Lung (tissue), 12 donors: ENCODE results near the gene ACCSL. TPM values are rescaled to one million over a fixed set of nuclear protein-coding genes. Genes with fewer than 3 reads are reported as not detected.

Source experiments
- ATAC-seq: fragments of 200-7000 bp; cut with Tn5 transposase; one replicate; pipeline ENCODE4 v1.9.1; 2020; ENCODE audit warnings: moderate number of reproducible peaks; ENCODE audit not compliant: insufficient read depth, low FRiP score
- DNase-seq, 3 donors: peaks; one replicate each; pipeline ENCODE4 v3.0.0-alpha.2; 2013 to 2017
- H3K27ac ChIP-seq, 2 donors: one replicate each; pipeline ENCODE4 v1.5.1; 2013; ENCODE audit warnings: mild to moderate bottlenecking in 2 of 2, moderate library complexity in 2 of 2, control low read depth in 1 of 2, inconsistent platforms in 1 of 2, low read depth in 1 of 2, low read length in 1 of 2
- H3K27me3 ChIP-seq, 3 donors: one replicate each; pipeline ENCODE4 v1.5.1; 2013; ENCODE audit warnings: low read length in 2 of 3; ENCODE audit not compliant: control insufficient read depth in 3 of 3, insufficient read depth in 3 of 3
- H3K36me3 ChIP-seq, 4 donors: one replicate each; pipeline ENCODE4 v1.5.1; 2013; ENCODE audit warnings: low read length in 4 of 4, mild to moderate bottlenecking in 1 of 4, moderate library complexity in 1 of 4; ENCODE audit not compliant: control insufficient read depth in 4 of 4, insufficient read depth in 4 of 4
- H3K4me1 ChIP-seq, 5 donors: one replicate each; pipeline ENCODE4 v1.5.1; 2013; ENCODE audit warnings: low read length in 5 of 5, mild to moderate bottlenecking in 2 of 5, moderate library complexity in 1 of 5; ENCODE audit not compliant: control insufficient read depth in 5 of 5, insufficient read depth in 5 of 5
- H3K4me3 ChIP-seq: one replicate; pipeline ENCODE4 v1.5.1; 2013; ENCODE audit warnings: mild to moderate bottlenecking, control low read depth, moderate library complexity
- H3K9ac ChIP-seq, 2 donors: one replicate each; pipeline ENCODE4 v1.5.1; 2013; ENCODE audit warnings: low read length in 2 of 2, control low read depth in 1 of 2; ENCODE audit not compliant: insufficient read depth in 1 of 2
- H3K9me3 ChIP-seq, 4 donors: one replicate each; pipeline ENCODE4 v1.5.1; 2013; ENCODE audit warnings: low read length in 3 of 4, mild to moderate bottlenecking in 1 of 4, moderate library complexity in 1 of 4; ENCODE audit not compliant: control insufficient read depth in 4 of 4, insufficient read depth in 3 of 4
- CTCF ChIP-seq: IDR thresholded peaks from 2 replicates; pipeline ENCODE4 v1.5.1; 2012; ENCODE audit warnings: mild to moderate bottlenecking; ENCODE audit errors: control extremely low read depth, extremely low read depth
- WGBS, 2 donors: extraction: QIAGEN DNeasy Blood & Tissue Kit; methylation state at CpG; one replicate each; pipeline ENCODE4 v1.1.7; 2013; 5-methylcytosine and 5-hydroxymethylcytosine counted together
- polyA plus RNA-seq, 2 donors: library from polyadenylated mRNA; stranded (reverse); fragments of 200-250 nt; gene quantifications; one replicate each; pipeline ENCODE4 v1.2.1, GENCODE V29; 2013
- total RNA-seq, 2 donors: library from RNA; depleted of rRNA in 1 of 2; stranded (reverse); fragments of >200 nt in 1 of 2; gene quantifications; one replicate each; pipeline ENCODE4 v1.2.1, GENCODE V29; 2014 to 2021
- donor health status: control.
- donor health status: control.
- donor health status: Bipolar disorder and iron deficiency.
- donor health status: healthy.
- donor health status: DM: yes; HTN: yes; CAD: no.

ACCSL gene
- total and polyA plus RNA-seq, 4 donors: 0.02 to 0.14 TPM; not detected in 2

GRCh38 chr11:44018829-44019228 is 29.0 kb upstream of the ACCSL start:
- H3K4me1 ChIP-seq: peaks cover 6 to 8% (median 8%) of the 10 kb centered on the region in 5 donors
- ATAC-seq (no peak), DNase-seq (no peak)
- TF ChIP-seq CTCF: no peak
- H3K27ac ChIP-seq: no peak overlapping the region
- H3K9ac ChIP-seq: no peak overlapping the region
- H3K9me3 ChIP-seq: no peaks in the 10 kb centered on the region
- no peaks in the 10 kb centered on the region for H3K36me3 ChIP-seq
- no peak overlapping the region for H3K4me3 ChIP-seq
- no peaks in the 10 kb centered on the region for H3K27me3 ChIP-seq
- WGBS, 2 donors: 70% methylated on average over 2 of the region's 2 CpGs

GRCh38 chr11:44024977-44025376 is 22.8 kb upstream of the ACCSL start:
- Histone ChIP-seq H3K36me3 (no peaks in the 10 kb centered on the region), H3K27ac (no peak overlapping the region), H3K27me3 (no peaks in the 10 kb centered on the region), H3K9me3 (peaks cover 0 to 9% (median 0%) of the 10 kb centered on the region in 4 donors), H3K4me1 (peaks cover 0 to 5% (median under 1%) of the 10 kb centered on the region in 5 donors), H3K4me3 (no peak overlapping the region), H3K9ac (no peak overlapping the region)
- 97 to 100% methylated on average over 1 of the region's 1 CpG for WGBS, 2 donors
- ATAC-seq (no peak), DNase-seq (no peak)
- no peak for TF ChIP-seq CTCF

- no peaks in the 10 kb centered on the region for H3K36me3 ChIP-seq
- H3K9me3 ChIP-seq: peaks cover 0 to 9% (median 0%) of the 10 kb centered on the region in 4 donors
- H3K4me1 ChIP-seq: peaks cover 0 to 11% (median 6%) of the 10 kb centered on the region in 5 donors
- H3K9ac ChIP-seq: no peak overlapping the region
- DNase-seq (no peak), ATAC-seq (no peak)
- no peak for TF ChIP-seq CTCF
- H3K27me3 ChIP-seq: no peaks in the 10 kb centered on the region
- no peak overlapping the region for H3K4me3 ChIP-seq
- no peak overlapping the region for H3K27ac ChIP-seq
Observed at GRCh38 chr11:44025727-44026126, 22.1 kb upstream of the ACCSL start.

GRCh38 chr11:44028401-44028800 is 19.4 kb upstream of the ACCSL start:
- no peak overlapping the region for H3K27ac ChIP-seq
- no peak overlapping the region for H3K9ac ChIP-seq
- H3K4me3 ChIP-seq: no peak overlapping the region
- no peaks in the 10 kb centered on the region for H3K36me3 ChIP-seq
- DNase-seq (no peak), ATAC-seq (no peak)
- no peaks in the 10 kb centered on the region for H3K27me3 ChIP-seq
- 99 to 100% methylated on average over 1 of the region's 1 CpG for WGBS, 2 donors
- peaks cover 0 to 9% (median 0%) of the 10 kb centered on the region in 4 donors for H3K9me3 ChIP-seq
- no peak for TF ChIP-seq CTCF
- H3K4me1 ChIP-seq: peaks cover 6 to 32% (median 11%) of the 10 kb centered on the region in 5 donors
